Measurements from ENCODE around the gene RSRC1. TPM values are rescaled to one million over a fixed set of nuclear protein-coding genes. Genes with fewer than 3 reads are reported as not detected.

Gene RSRC1
- total and polyA plus RNA-seq, 10 donors: 7.2 to 56.5 (median 33.1) TPM

- Histone ChIP-seq H3K36me3 (no peaks in the 10 kb centered on the region), H3K27me3 (replicated peaks in 1 of 7) (peaks cover 15 to 88% (median 84%) of the 10 kb centered on the region in 7 donors), H3K4me3 (peak overlapping the region in 7 of 8 donors; percentile 11 to 68 (median 37)), H3K4me1 (peaks cover 17 to 63% (median 51%) of the 10 kb centered on the region in 6 donors), H3K27ac (no peak overlapping the region), H3K9me3 (peaks cover 0 to 3% (median 0%) of the 10 kb centered on the region in 8 donors)
- no peak for TF ChIP-seq POLR2A (IDR thresholded peaks at IDR 0.05)
- intact Hi-C loops (cut with DNase I; ENCODE audit: low total_unique reads): no loop called here
- peak; percentile 82 for DNase-seq
- 0 to 2% (median 1%) methylated on average over 30 to 45 of the region's 45 CpGs for WGBS, 5 donors
Measured at GRCh38 chr3:158105710-158106253, 4.1 kb upstream of the RSRC1 start.

GRCh38 chr3:158106766-158107471 lies 3.0 kb upstream of the RSRC1 start:
- DNase-seq: peak; percentile 57
- Histone ChIP-seq H3K27me3 (replicated peaks in 1 of 7) (peaks cover 15 to 77% (median 73%) of the 10 kb centered on the region in 7 donors), H3K36me3 (no peaks in the 10 kb centered on the region), H3K4me3 (peak overlapping the region in 3 of 8 donors; percentile 37 to 68 (median 38)), H3K27ac (no peak overlapping the region), H3K9me3 (peaks cover 0 to 3% (median 0%) of the 10 kb centered on the region in 8 donors), H3K4me1 (peaks cover 17 to 74% (median 62%) of the 10 kb centered on the region in 6 donors)
- no peak for TF ChIP-seq POLR2AphosphoS5 (IDR thresholded peaks at IDR 0.05)
- no peak for TF ChIP-seq CTCF (IDR thresholded peaks at IDR 0.05 in 8 of 11, conservative IDR thresholded peaks at IDR 0.05 in 3 of 11)
- no peak for TF ChIP-seq POLR2A (IDR thresholded peaks at IDR 0.05)
- WGBS, 5 donors: 4 to 6% (median 6%) methylated on average over 37 of the region's 37 CpGs
- intact Hi-C loops (cut with DNase I; ENCODE audit: low total_unique reads): no loop called here

- intact Hi-C loops (cut with DNase I; ENCODE audit: low total_unique reads): no loop called here
- H3K9me3 ChIP-seq: peaks cover 0 to 3% (median 0%) of the 10 kb centered on the region in 8 donors
- peaks cover 11 to 68% (median 64%) of the 10 kb centered on the region in 7 donors for H3K27me3 ChIP-seq (replicated peaks in 1 of 7)
- 11 to 18% (median 15%) methylated on average over 15 of the region's 15 CpGs for WGBS, 5 donors
- H3K36me3 ChIP-seq: no peaks in the 10 kb centered on the region
- peaks cover 17 to 78% (median 64%) of the 10 kb centered on the region in 6 donors for H3K4me1 ChIP-seq
- H3K27ac ChIP-seq: no peak overlapping the region
- no peak for DNase-seq
- no peak overlapping the region for H3K4me3 ChIP-seq
- TF ChIP-seq POLR2A (IDR thresholded peaks at IDR 0.05) (no peak), CTCF (IDR thresholded peaks at IDR 0.05 in 8 of 11, conservative IDR thresholded peaks at IDR 0.05 in 3 of 11) (no peak), POLR2AphosphoS5 (IDR thresholded peaks at IDR 0.05) (no peak)
Measured at GRCh38 chr3:158107605-158108444, 2.1 kb upstream of the RSRC1 start.

- peaks cover 6 to 61% (median 57%) of the 10 kb centered on the region in 7 donors for H3K27me3 ChIP-seq (replicated peaks in 1 of 7)
- H3K27ac ChIP-seq: no peak overlapping the region
- H3K36me3 ChIP-seq: peaks cover 0 to 6% (median 0%) of the 10 kb centered on the region in 6 donors
- H3K4me3 ChIP-seq: no peak overlapping the region
- no peak for DNase-seq
- WGBS, 5 donors: 9 to 25% (median 13%) methylated on average over 2 of the region's 2 CpGs
- intact Hi-C loops (cut with DNase I; ENCODE audit: low total_unique reads): no loop called here
- TF ChIP-seq POLR2AphosphoS5 (IDR thresholded peaks at IDR 0.05) (no peak), POLR2A (IDR thresholded peaks at IDR 0.05) (no peak), CTCF (IDR thresholded peaks at IDR 0.05 in 8 of 11, conservative IDR thresholded peaks at IDR 0.05 in 3 of 11) (no peak)
- peaks cover 0 to 7% (median 4%) of the 10 kb centered on the region in 8 donors for H3K9me3 ChIP-seq
- peaks cover 17 to 71% (median 57%) of the 10 kb centered on the region in 6 donors for H3K4me1 ChIP-seq
Measured at GRCh38 chr3:158108445-158108985, 1.4 kb upstream of the RSRC1 start.

All from spleen (tissue), 11 donors.